ENCODE results near the gene PRDX5.
"Not testable (repeated sequence)": the region's sequence is repeated elsewhere in the genome, so short reads cannot be mapped to it uniquely, and the experiment has no call there.

Gene PRDX5

GRCh38 chr11:64306563-64306875, 11.4 kb upstream of the PRDX5 start:
- DNase-seq = no peak

- no peak for DNase-seq
Measured at GRCh38 chr11:64306876-64307622, 10.9 kb upstream of the PRDX5 start.

GRCh38 chr11:64307795-64308194, 10.1 kb upstream of the PRDX5 start:
- DNase-seq = not testable (repeated sequence)

GRCh38 chr11:64312947-64313346, 5.0 kb upstream of the PRDX5 start:
- DNase-seq = no peak

- no peak for DNase-seq
Measured at GRCh38 chr11:64313491-64314145, 4.3 kb upstream of the PRDX5 start.

- no peak for DNase-seq
Measured at GRCh38 chr11:64314146-64314804, 3.6 kb upstream of the PRDX5 start.

- DNase-seq = no peak
Measured at GRCh38 chr11:64314805-64315561, 2.9 kb upstream of the PRDX5 start.

- DNase-seq = not testable (repeated sequence)
Measured at GRCh38 chr11:64315667-64316526, 2.0 kb upstream of the PRDX5 start.

GRCh38 chr11:64316672-64317324, 1.1 kb upstream of the PRDX5 start:
- no peak for DNase-seq

GRCh38 chr11:64317325-64317960, 478 bp upstream of the PRDX5 start, which contains the start of gene TRMT112:
TRMT112 (minus strand) TSS chr11:64317559; CDS start chr11:64317526, 33 bp downstream.
- peak; percentile 98 for DNase-seq

GRCh38 chr11:64318766-64319761, 1.1 kb downstream of the PRDX5 start:
- DNase-seq = no peak

- DNase-seq = no peak
Measured at GRCh38 chr11:64320556-64320955, 2.6 kb downstream of the PRDX5 start.

- DNase-seq = no peak
Measured at GRCh38 chr11:64321026-64321425, 3.1 kb downstream of the PRDX5 start.

- no peak for DNase-seq
Measured at GRCh38 chr11:64321533-64321932, 3.6 kb downstream of the PRDX5 start.

GRCh38 chr11:64322925-64323260, 5.0 kb downstream of the PRDX5 start:
- DNase-seq = no peak

- DNase-seq = no peak
Measured at GRCh38 chr11:64323373-64323772, 5.5 kb downstream of the PRDX5 start.

GRCh38 chr11:64323984-64324383, 6.1 kb downstream of the PRDX5 start:
- DNase-seq = not testable (repeated sequence)

GRCh38 chr11:64324692-64325469, 7.0 kb downstream of the PRDX5 start:
- DNase-seq = no peak

GRCh38 chr11:64327375-64327774, 9.5 kb downstream of the PRDX5 start:
- no peak for DNase-seq

Data from COR-L47 (cell line).